IMR-90 (cell line): Measurements from ENCODE around the gene TMEM205.

Source experiments
- BHLHE40 ChIP-seq: fragments of 150-350 bp; IDR thresholded peaks from 2 replicates; pipeline ENCODE4 v1.6.1; 2016; ENCODE audit warnings: mild to moderate bottlenecking, low read depth, low read length
- CEBPB ChIP-seq: IDR thresholded peaks from 2 replicates; pipeline ENCODE4 v1.6.1; 2012; ENCODE audit warnings: low read depth, low read length, improper control_type of control experiment
- CHD1 ChIP-seq: IDR thresholded peaks from 2 replicates; pipeline ENCODE4 v1.6.1; 2012; ENCODE audit warnings: low read depth, low read length, improper control_type of control experiment
- CTCF ChIP-seq: conservative IDR thresholded peaks from 2 replicates; pipeline ENCODE4 v1.5.1; 2012; ENCODE audit warnings: mild to moderate bottlenecking, low read depth, low read length, improper control_type of control experiment
- MAFK ChIP-seq: IDR thresholded peaks from 2 replicates; pipeline ENCODE4 v1.6.1; 2012; ENCODE audit warnings: low read depth, low read length, improper control_type of control experiment
- MXI1 ChIP-seq: IDR thresholded peaks from 2 replicates; pipeline ENCODE4 v1.6.1; 2012; ENCODE audit warnings: low read depth, mild to moderate bottlenecking, low read length, moderate library complexity, borderline replicate concordance
- NFE2L2 ChIP-seq: fragments of 150-350 bp; IDR thresholded peaks from 2 replicates; pipeline ENCODE4 v1.6.1; 2016; ENCODE audit warnings: low read depth, mild to moderate bottlenecking, low read length
- POLR2A ChIP-seq: IDR thresholded peaks from 2 replicates; pipeline ENCODE4 v1.6.1; 2012; ENCODE audit warnings: mild to moderate bottlenecking, low read depth, low read length
- RAD21 ChIP-seq: IDR thresholded peaks from 2 replicates; pipeline ENCODE4 v1.6.1; 2012; ENCODE audit warnings: low read length, improper control_type of control experiment
- RCOR1 ChIP-seq: IDR thresholded peaks from 2 replicates; pipeline ENCODE4 v1.6.1; 2012; ENCODE audit warnings: mild to moderate bottlenecking, low read length, improper control_type of control experiment; ENCODE audit not compliant: insufficient replicate concordance
- RFX5 ChIP-seq: IDR thresholded peaks from 2 replicates; pipeline ENCODE4 v1.8.0; 2012; ENCODE audit warnings: low read depth, mild to moderate bottlenecking, low read length, moderate library complexity
- SMC3 ChIP-seq: fragments of 150-350 bp; IDR thresholded peaks from 2 replicates; pipeline ENCODE4 v1.6.1; 2016; ENCODE audit warnings: low read depth, mild to moderate bottlenecking, antibody characterized with exemption, low read length, moderate library complexity
- USF2 ChIP-seq: fragments of 150-350 bp; IDR thresholded peaks from 2 replicates; pipeline ENCODE4 v1.6.1; 2017; ENCODE audit warnings: mild to moderate bottlenecking, antibody characterized with exemption, low read length, low read depth

- TF ChIP-seq CTCF (no peak), POLR2A (no peak), USF2 (no peak), CHD1 (no peak), MXI1 (no peak), CEBPB (no peak), MAFK (no peak), RAD21 (no peak), BHLHE40 (no peak), RFX5 (no peak), SMC3 (no peak), NFE2L2 (no peak), RCOR1 (no peak)
Measured at GRCh38 chr19:11359421-11359820, 13.4 kb upstream of the TMEM205 start.
